Stimulated activated CD4-positive, alpha-beta T cell treated with anti-CD3 and anti-CD28 coated beads, Interleukin-1b, Interleukin-23, amount 100 ng/mL, for 24 hours (primary cell): ENCODE measurements around the gene PTPRM.

Experiments used
- DNase-seq, 4 experiments: peaks; one replicate each; pipeline ENCODE4 v3.0.0-alpha.2; 2020; ENCODE audit warnings: low read depth in 4 of 4, low spot score in 1 of 4

Gene PTPRM

DNA sequence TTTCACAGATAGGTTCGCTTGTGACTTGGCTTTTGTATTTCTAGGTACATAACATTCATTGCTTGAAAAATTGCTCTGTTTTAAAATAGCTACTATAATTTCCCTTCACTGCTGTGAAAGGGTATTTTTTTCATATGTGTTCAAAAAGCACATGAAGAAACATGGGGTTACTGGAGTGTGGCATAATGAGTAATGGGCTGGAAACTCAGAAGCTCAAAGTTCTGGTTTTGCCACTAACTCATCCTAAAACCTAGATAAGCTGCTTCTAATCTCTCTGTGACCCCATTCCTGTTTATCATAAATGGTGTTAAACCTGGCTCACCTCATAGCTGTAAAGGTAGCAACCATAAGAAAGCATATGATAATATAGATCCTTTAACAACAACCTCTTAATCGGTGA, 319.3 kb downstream of the PTPRM start:
- no peak for DNase-seq

DNA sequence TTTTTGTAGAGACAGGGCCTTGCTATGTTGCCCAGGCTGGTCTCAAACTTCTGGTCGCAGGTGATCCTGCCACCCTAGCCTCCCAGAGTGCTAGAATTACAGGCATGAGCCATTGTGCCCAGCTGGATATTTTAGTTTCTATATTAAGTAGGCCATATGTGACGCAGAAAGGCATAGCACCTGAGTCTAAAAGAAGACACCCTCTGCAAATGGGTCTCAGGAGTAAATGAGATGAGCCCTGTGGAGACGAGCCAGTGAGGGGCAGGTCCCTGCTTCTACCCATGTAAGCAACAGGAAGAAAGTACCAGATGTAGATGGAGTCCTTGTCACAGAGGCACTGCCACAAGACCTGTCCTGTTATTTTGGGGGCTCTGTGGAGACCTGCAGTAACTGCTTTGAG, 322.4 kb downstream of the PTPRM start:
- no peak for DNase-seq

DNA sequence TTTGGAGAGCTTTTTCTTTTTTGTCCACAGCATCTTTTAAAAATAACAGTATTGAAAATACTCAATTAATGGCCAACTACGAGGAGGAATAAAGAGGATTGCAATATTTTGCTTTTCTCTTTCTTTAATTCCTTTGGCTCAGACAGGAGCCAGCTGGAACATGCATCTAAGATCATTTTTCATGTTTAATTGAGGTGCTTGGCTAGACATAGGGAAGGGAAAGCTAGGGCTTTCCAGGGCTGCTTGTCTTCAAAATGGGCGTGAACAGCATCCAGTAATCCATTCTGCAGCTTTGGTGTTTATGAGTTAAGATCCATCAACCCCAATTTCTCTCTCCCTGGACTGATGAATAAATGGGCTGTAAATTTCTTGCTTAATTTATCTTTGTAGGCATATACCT, 323.0 kb downstream of the PTPRM start:
- no peak for DNase-seq

DNA sequence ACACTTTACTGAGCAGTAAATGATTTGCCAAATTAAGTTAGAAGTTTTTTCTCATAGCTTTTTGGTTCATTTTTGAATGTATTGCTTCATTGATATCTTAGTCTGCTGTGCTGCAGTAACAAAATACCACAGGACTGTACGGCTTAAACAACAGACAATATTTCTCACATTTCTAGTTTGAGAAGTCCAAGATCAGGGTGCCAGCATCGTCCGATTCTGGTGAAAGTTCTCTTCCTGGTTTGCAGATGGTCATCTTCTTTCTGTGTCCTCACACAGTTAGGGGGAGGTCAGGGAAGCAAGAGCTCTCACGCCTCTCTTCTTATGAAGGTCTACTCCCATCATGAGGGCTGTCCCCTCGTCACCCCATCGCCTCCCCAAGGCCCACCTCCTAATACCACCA, 325.4 kb downstream of the PTPRM start:
- no peak for DNase-seq

DNA sequence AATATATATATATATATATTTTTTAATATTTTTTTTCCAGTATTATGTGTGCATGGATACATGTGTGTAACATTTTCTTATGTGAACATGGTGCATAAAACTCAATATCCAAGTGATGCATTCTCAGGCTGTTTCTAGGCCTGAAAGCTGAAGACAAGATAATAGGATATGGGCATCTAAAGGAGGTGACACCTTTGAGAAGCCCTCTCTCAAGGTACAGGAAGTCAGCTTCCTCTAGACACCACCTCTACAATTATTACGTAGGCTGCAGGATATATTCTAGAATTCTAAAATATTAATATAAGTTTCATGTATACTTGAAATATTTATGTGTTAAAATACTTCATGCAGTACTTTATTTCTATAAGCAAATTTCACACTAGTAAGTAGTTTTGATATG, 327.5 kb downstream of the PTPRM start:
- no peak for DNase-seq

DNA sequence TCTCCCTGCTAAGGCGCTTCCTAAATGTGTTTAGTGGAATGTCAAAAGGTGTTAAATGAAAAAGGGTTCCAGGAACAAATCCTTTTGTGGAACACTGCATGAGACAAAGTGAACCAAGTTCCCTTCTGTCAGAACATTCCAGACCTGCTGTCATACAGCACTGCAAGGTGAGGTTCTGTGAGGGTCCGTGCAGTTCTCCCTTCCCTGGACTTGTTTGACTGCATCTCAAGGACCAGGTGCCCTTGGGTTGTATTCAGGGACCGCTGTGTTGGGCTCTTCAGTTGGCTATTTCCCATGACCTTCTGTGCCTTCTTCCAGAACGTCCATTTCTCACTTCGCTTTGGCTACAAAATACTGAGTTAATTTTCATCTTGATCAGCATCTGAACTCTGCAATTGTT, 328.2 kb downstream of the PTPRM start:
- no peak for DNase-seq

DNA sequence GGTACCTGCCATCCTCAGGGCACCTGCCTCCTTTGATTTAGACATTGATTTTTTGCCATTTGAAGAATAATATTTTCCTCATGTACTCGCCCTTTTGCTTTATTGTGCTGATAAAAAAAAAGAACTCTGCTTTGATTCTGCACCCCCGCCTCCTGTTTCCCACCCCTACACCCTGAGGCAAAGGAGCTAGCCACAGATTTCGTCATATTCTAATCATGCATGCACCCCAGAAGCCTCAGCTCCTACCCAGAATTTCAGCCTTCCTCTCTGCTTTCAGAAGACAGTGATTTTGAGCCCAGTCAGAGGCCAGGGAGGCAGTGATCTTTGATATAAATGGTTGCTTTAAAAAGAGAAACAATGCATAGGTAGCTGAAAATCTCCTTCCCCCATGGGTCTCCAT, 329.0 kb downstream of the PTPRM start:
- no peak for DNase-seq

DNA sequence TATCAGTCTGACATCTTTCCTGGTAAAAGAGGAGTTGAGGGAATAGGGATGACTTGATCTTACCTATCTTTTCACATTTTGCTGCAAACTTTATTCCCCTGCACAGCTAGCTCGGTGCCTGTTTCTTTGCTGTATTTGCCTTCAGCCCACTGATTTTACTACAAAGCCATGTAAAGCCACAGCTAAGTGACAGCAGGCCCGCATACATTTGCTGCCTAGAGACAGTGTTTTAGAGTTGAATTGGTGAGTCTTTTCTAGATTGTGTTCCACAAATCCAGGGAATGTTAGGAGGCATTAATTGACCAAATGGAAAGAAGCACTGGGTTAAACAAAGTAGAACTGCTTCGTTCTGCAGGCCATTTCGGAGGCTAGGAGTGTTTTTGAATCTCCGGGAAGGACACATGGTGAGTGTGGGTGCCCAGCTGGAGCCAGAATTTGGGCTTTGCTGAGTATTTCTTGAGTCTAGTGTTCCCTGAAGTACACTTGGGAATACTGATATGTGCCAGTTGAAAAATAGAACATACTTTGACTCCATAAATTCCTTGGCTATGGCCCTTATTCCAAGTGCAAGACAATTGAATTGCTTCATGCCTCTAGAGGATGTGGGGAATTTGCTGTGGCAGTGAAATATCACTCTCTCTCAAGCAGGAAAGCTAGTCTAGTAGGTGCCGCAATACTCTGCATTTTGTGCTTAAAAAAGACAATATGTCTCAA, 329.8 kb downstream of the PTPRM start:
- no peak for DNase-seq

DNA sequence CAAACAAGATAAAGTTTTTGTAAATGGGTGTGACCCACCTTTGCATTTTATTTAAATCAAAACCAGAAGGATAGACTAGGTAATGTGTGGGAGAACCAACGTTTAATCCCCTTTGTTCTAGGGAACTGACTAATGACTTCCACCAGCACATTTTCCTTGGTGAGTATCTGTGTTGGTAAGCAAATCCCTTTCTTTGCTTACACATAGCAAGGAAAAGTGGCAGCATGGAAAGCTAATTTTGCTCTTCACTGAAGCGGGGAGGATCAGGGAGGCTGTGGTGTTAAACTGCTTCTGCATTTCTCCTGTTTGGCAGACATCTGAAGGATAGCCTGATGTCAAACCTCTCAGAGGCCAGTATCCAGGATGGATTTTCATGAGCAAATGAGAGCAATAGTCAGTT, 331.1 kb downstream of the PTPRM start:
- DNase-seq: no peak

DNA sequence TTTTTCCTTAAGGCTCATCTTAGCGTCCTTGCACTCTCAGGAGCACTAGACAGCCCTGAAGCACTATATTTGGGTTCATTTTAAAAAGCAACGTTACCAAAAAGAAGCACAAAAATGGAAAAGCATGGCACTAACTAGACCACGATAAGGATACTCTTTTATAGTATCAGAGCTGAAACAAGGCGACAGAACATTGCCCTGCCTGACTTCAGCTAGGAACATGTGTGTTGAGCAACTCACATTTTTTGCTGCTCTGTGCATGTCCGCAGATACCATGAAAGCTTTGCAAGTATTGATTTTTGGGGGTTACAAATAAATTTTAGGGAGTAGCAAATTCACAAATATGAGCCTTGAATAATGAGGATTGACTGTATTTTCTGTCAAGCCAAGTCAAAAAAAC, 332.0 kb downstream of the PTPRM start:
- no peak for DNase-seq

DNA sequence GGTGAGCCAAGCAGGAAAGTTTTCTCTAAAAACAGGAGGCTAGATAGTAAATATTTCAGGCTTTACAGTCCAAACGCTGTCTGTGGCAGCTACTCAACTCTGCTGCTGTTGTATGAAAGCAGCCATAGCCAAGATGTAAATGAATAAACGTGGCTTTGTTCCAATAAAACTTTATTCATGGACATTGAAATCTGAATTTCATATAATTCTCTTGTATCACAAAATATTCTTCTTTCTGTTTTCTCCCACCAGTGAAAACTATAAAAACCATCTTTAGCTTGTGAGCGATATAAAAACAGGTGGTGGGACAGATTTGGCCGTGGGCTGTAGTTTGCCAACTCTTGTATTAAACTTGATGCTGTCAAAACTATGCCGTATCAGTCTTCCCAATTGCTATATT, 333.0 kb downstream of the PTPRM start:
- DNase-seq: no peak

DNA sequence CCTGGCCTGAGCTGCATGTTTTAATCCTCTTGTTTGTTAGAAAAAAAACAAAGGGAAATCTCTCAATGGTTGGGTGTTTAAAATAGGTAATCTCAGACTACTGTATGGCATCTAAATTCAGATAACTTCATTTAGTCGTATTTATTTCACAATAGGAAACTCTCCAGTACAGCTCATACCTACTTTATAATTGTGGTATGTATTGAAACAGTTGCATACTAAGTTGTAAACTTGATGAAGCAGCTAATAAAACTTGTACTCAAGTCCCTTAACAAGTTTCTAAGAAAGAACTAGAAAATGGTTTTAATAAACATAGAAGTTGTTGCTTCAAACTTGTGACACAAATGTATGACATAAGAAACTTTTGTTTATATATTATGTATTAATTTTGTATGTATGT, 334.5 kb downstream of the PTPRM start:
- DNase-seq: no peak

DNA sequence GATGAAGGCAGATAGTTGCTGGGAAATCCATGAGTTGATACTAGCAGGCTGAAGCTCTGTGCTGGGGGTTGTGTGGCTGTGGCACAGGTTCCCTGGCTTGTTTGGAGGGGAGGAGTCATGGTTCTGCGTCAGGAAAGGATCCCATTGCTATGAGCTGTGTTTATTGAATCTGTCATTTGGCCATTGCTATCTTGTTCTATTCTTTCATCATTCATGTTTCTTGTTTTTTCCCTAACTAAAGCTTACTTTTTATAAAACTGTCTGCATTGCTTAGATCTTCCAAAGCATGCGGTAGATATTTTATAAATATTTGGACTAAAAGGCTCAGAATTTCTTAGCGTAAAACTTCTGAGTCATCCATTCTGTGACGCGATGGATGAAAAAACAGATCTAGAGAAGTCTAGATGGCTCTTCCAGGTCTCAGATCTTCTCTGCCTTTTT, 335.3 kb downstream of the PTPRM start:
- no peak for DNase-seq

DNA sequence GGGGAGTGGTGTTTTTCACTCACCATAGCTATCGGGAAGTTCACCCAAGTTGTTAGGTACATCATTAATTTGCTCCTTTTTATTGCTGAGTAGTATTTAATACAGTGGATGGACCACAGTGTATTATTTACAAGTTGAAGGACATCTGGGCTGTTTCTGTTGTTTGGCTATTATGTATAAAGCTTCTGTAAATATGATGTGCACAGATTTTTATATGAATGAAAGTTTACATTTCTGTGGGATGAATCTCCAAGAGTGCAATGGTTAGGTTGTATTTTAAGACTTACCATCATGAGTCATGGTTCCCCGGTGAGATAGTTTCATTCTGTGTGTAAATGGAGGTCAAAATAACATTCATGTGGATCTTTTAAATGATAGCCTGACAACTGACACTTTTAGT, 337.4 kb downstream of the PTPRM start:
- DNase-seq: no peak

DNA sequence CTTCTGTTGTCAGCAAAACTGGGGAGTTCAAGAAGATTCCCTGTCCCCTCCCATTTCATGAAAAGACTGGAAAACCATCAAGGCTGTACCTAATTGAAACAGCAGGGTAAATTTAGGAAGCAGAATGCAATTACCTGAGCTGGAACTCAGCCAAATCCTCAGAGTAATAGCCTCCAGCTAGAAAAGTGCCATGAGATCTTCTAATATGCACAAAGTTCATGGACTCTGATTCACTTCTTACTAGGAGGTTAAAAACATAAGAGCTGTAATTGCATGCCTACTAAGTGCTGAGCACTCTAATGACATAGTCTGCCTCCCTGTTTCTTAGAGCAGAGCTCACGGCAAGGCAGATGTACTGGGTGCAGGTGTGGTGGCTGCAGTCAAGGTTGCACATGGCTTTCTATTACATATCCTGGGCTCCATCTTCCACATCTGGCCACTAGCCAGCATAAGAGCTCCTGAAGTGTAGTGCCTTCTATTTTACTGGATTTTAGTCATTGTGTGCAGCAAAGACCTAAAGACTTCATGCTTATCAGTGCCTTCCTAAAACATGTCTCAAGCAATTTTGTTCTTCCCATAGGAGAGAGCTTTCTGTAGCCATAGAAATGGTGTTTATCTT, 341.7 kb downstream of the PTPRM start:
- DNase-seq: no peak

DNA sequence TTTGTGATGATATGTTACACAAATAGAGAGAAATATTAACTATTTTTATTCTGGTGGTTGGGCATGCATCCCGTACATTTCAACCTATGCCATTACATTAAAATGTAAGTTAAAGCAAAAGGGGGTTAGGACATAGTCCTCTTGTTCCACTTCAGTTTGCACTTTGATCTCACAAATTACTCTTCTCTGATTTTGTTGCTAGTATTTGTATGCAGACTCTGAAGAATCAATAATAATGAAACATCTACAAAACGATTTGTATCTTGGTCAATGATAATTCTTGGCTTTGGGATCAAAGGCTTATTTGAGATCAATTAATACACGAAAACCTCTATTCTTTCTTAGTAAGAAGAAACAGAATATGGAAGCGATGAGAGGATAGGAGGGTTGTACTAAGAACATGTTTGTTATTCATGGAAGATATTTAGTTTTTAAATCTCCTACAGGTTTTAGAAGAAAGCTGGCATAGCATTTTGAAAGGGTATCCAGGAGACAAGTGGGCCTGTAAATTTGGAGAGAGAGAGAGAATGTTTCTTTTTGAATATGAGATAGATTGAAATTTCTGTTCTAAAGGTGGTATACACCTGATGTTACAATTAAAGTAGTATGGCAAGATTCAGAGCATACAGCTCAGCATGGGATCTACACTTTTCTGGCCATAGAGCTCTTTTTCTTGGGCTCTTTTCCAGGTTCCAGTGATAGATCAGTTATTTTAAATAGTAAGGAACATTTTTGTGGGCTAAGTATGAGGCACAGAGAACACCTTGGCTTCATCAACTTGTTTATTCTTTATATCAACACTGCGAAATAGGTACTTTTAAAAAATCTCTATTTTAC, 347.9 kb downstream of the PTPRM start:
- no peak for DNase-seq

DNA sequence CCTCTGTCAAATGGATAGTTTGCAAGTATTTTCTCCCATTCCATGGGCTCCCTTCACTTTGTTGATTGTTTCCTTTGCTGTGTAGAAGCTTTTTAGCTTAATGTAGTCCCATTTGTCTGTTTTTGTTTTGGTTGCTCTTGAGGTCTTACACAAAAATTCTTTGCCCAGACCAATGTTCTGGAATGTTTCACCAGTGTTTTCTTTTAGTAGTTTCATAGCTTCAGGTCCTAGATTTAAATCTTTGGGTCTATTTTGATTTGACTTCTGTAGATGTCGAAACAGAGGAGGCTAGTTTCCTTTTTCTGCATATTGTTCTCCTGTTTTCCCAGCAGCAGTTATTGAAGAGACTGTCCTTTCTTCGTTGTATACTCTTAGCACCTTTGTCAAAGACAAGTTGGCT, 351.6 kb downstream of the PTPRM start:
- no peak for DNase-seq

DNA sequence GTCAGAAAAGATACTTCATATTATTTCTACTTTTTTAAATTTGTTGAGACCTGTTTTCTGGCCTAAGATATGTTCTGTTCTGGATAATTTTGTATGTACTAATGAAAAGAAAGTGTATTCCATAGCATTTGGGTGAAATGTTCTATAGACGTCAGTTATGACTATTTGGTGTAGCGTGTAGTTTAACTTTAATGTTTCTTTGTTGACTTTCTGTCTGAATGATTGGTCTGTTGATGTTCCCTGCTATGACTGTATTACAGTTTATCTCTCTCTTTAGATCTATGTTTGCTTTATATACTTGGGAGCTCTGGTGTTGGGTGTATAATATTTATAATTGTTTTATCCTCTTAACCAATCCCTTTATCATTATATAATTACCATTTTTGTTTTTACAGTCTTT, 352.4 kb downstream of the PTPRM start:
- no peak for DNase-seq

DNA sequence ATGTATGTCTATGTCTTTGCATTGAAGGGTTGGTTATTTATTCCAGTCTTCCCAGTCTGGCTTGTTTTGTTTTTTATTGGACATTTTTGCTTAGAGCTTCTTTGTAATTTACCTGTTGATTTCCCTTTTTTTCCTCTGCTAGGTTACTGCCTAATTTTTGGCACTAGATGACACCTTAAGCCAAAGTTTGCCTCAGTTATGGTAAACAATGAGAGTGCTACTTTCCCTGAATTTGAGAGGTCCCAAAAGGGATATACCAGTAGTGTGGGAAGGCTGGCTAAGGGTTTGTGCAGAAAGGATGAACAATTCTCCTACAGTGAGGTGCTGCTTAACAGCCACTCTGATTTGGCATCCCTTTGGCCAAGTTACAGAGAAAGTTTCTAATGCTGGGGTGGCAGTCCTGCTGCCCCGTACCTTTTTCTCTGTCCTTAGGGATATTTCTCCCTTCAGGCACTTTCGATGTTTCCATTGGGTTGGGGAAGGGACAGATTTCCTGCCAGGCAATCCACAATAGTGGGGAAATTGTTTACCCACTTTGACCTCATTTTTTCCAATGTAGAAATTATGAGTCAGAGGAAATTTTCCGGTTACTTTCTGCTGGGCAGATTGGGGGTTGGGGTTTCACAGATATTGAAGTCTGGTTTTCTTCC, 354.9 kb downstream of the PTPRM start:
- DNase-seq: no peak

DNA sequence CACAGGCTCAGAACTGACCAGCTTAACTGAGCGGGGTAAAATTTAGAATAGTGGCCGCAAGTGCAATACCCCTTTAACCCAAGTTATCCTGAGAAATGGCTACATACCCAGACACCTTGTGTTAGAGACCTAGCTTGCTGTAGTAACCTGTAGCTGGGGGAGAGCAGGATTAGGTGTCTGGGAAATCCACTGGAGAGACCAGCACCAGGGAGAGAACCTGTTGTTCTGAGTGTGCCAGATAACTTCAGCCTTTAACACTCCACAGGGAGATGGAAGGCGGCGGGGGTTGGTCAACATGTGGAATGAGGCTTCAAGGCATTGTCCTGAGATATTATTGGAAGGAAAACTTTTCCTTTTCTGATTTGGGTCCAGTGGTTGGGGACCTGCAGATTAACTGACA, 356.0 kb downstream of the PTPRM start:
- no peak for DNase-seq

DNA sequence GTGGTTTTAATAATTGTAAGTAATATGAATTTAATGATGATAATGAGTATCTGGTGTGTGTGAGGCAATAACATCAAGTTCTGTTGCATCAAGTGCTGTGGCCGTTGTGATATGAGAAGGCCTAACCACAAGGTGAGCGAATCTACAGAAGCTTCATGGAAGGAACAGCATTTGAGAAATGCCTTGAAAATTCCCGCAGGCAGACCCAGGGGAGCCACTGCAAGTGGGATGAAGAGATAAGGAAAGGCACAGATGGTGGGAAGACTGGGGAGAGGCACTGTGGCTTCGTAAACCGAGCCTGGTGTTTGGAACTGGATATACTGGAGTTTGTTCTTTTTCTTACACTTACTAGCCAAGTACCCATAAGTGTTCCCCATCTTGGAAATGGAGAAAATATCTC, 357.5 kb downstream of the PTPRM start:
- DNase-seq: no peak

DNA sequence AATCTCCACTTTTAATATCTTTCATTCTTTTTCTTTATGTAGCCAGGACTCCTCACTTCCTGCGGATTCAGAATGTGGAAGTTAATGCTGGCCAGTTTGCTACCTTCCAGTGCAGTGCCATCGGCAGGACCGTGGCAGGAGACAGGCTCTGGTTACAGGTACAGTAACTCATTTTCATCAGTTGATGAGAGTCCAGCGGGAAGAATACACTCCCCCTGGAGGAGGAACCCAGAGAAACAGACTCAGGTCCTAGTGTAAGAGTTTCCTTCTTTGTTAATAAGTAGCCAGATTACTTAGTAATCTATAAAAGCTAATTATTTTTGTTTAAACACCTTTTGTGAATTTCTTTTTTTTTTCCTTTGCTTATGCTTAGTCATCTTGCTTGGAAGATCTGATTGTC, 359.4 kb downstream of the PTPRM start:
- DNase-seq: no peak
